IMR-90 (cell line): ENCODE measurements around the gene PCSK2. TPM values are rescaled to one million over a fixed set of nuclear protein-coding genes. Genes with fewer than 3 reads are reported as not detected.

Source experiments
- ATAC-seq: fragments of 200-7000 bp; cut with Tn5 transposase; 2 replicates; pipeline ENCODE4 v1.9.1; 2020; ENCODE audit warnings: low read depth, mild to moderate bottlenecking, moderate library complexity
- BruUV-seq: library from RNA; stranded (reverse); fragments of 400-500 nt; replicated peaks from 2 replicates; lab custom pipeline; 2021; lab: Mats Ljungman, UMichigan
- CTCF ChIA-PET: fragments of 300-600 bp; formaldehyde crosslinking; extraction: SDS; loops from one replicate; lab custom pipeline; 2021; ENCODE audit warnings: antibody characterized with exemption; lab: Yijun Ruan, JAX
- POLR2A ChIA-PET: fragments of 300-600 bp; sonication (Branson Sonifier 250); formaldehyde crosslinking; loops from one replicate; lab custom pipeline; 2022; ENCODE audit warnings: antibody characterized with exemption; ENCODE audit not compliant: unreplicated experiment; lab: Charles Lee
- DNase-seq: peaks from one replicate; pipeline ENCODE4 v3.0.0; 2013
- H2AFZ ChIP-seq: replicated peaks from 2 replicates; pipeline ENCODE3; 2013; ENCODE audit warnings: low read length, mild to moderate bottlenecking; ENCODE audit not compliant: poor library complexity
- H2AK5ac ChIP-seq: 2 replicates; pipeline ENCODE4 v1.6.1; 2013; ENCODE audit warnings: low read depth, low read length, inconsistent platforms
- H2AK9ac ChIP-seq: replicated peaks from 2 replicates; pipeline ENCODE3; 2013; ENCODE audit warnings: mild to moderate bottlenecking, low read depth, low read length, moderate library complexity; ENCODE audit not compliant: poor library complexity
- H2BK120ac ChIP-seq: 2 replicates; pipeline ENCODE4 v1.6.1; 2013; ENCODE audit warnings: low read depth, low read length, inconsistent platforms
- H2BK15ac ChIP-seq: 3 replicates; pipeline ENCODE4 v1.6.1; 2013; ENCODE audit warnings: low read depth, low read length, inconsistent platforms
- H2BK20ac ChIP-seq: 2 replicates; pipeline ENCODE4 v1.6.1; 2013; ENCODE audit warnings: low read depth, mild to moderate bottlenecking, inconsistent platforms, low read length, moderate library complexity
- H2BK5ac ChIP-seq: 2 replicates; pipeline ENCODE4 v1.6.1; 2013; ENCODE audit warnings: mild to moderate bottlenecking, low read depth, low read length, inconsistent platforms; ENCODE audit not compliant: poor library complexity, severe bottlenecking
- H3K14ac ChIP-seq: replicated peaks from 2 replicates; pipeline ENCODE4 v1.6.1; 2013; ENCODE audit warnings: low read depth, low read length, inconsistent platforms
- H3K18ac ChIP-seq: 2 replicates; pipeline ENCODE4 v1.6.1; 2013; ENCODE audit warnings: low read depth, low read length, control low read depth
- H3K23ac ChIP-seq: 2 replicates; pipeline ENCODE4 v1.6.1; 2013; ENCODE audit warnings: low read depth, low read length, inconsistent platforms
- H3K27ac ChIP-seq: 2 replicates; pipeline ENCODE4 v1.5.1; 2013; ENCODE audit warnings: mild to moderate bottlenecking, control low read depth, low read length; ENCODE audit not compliant: insufficient read depth
- H3K27me3 ChIP-seq: 2 replicates; pipeline ENCODE4 v1.6.1; 2013; ENCODE audit warnings: low read length; ENCODE audit not compliant: control insufficient read depth, insufficient read depth
- H3K36me3 ChIP-seq: 2 replicates; pipeline ENCODE4 v1.6.1; 2013; ENCODE audit warnings: low read length, mixed read lengths; ENCODE audit not compliant: control insufficient read depth, insufficient read depth
- H3K4ac ChIP-seq: 2 replicates; pipeline ENCODE4 v1.6.1; 2013; ENCODE audit warnings: low read depth, low read length, inconsistent platforms
- H3K4me1 ChIP-seq: 2 replicates; pipeline ENCODE4 v1.6.1; 2013; ENCODE audit warnings: low read length, mixed read lengths; ENCODE audit not compliant: control insufficient read depth, insufficient read depth
- H3K4me2 ChIP-seq: 2 replicates; pipeline ENCODE4 v1.6.1; 2013; ENCODE audit warnings: low read depth, mild to moderate bottlenecking, control low read depth, low read length, moderate library complexity
- H3K4me3 ChIP-seq: 2 replicates; pipeline ENCODE4 v1.5.1; 2013; ENCODE audit warnings: low read depth, mild to moderate bottlenecking, control low read depth, low read length, moderate library complexity; ENCODE audit not compliant: insufficient read depth
- H3K56ac ChIP-seq: 2 replicates; pipeline ENCODE4 v1.6.1; 2013; ENCODE audit warnings: low read length, inconsistent platforms; ENCODE audit not compliant: insufficient read depth; ENCODE audit errors: extremely low read depth
- H3K79me1 ChIP-seq, 2 experiments: 2 replicates each; pipeline ENCODE4 v1.6.1; 2013; ENCODE audit warnings: low read length in 2 of 2, inconsistent platforms in 1 of 2, low read depth in 1 of 2
- H3K9ac ChIP-seq: 2 replicates; pipeline ENCODE4 v1.6.1; 2013; ENCODE audit warnings: low read depth, low read length, control low read depth
- H3K9me1 ChIP-seq: 2 replicates; pipeline ENCODE4 v1.6.1; 2013; ENCODE audit warnings: low read length, inconsistent platforms; ENCODE audit not compliant: insufficient read depth
- H3K9me3 ChIP-seq: 2 replicates; pipeline ENCODE4 v1.6.1; 2013; ENCODE audit warnings: low read length; ENCODE audit not compliant: control insufficient read depth, insufficient read depth
- H4K20me1 ChIP-seq: 2 replicates; pipeline ENCODE4 v1.6.1; 2013; ENCODE audit warnings: low read length, inconsistent platforms; ENCODE audit not compliant: insufficient read depth
- H4K5ac ChIP-seq: 2 replicates; pipeline ENCODE4 v1.6.1; 2013; ENCODE audit warnings: mild to moderate bottlenecking, low read depth, low read length, control low read depth
- H4K8ac ChIP-seq, 2 experiments: 2 replicates each; pipeline ENCODE4 v1.6.1; 2013; ENCODE audit warnings: low read depth in 2 of 2, low read length in 2 of 2, control low read depth in 1 of 2, inconsistent platforms in 1 of 2
- H4K91ac ChIP-seq: 2 replicates; pipeline ENCODE4 v1.6.1; 2013; ENCODE audit warnings: low read depth, low read length, inconsistent platforms; ENCODE audit not compliant: insufficient read depth
- MAZ ChIP-seq: IDR thresholded peaks from 2 replicates; pipeline ENCODE4 v1.6.1; 2012; ENCODE audit warnings: low read depth, mild to moderate bottlenecking, low read length, improper control_type of control experiment, moderate library complexity, borderline replicate concordance
- RCOR1 ChIP-seq: IDR thresholded peaks from 2 replicates; pipeline ENCODE4 v1.6.1; 2012; ENCODE audit warnings: mild to moderate bottlenecking, low read length, improper control_type of control experiment; ENCODE audit not compliant: insufficient replicate concordance
- RFX5 ChIP-seq: IDR thresholded peaks from 2 replicates; pipeline ENCODE4 v1.8.0; 2012; ENCODE audit warnings: low read depth, mild to moderate bottlenecking, low read length, moderate library complexity
- SMC3 ChIP-seq: fragments of 150-350 bp; IDR thresholded peaks from 2 replicates; pipeline ENCODE4 v1.6.1; 2016; ENCODE audit warnings: low read depth, mild to moderate bottlenecking, antibody characterized with exemption, low read length, moderate library complexity
- WGBS, 2 experiments: methylation state at CpG; one replicate each; pipeline versions ENCODE4 v1.1.5 to v1.1.7; 2013; ENCODE audit warnings: missing lambda C conversion rate in 2 of 2; ENCODE audit not compliant: insufficient read length in 1 of 2; ENCODE audit errors: extremely low coverage in 2 of 2; 5-methylcytosine and 5-hydroxymethylcytosine counted together
- dilution Hi-C: fragments of 300-500 bp; cut with HindIII; formaldehyde crosslinking; loops from one replicate; pipeline ENCODE4 v1.14.3; 2018; ENCODE audit warnings: low sequenced_read_pairs; ENCODE audit not compliant: unreplicated experiment
- in situ Hi-C: fragments of 300-500 bp; cut with MboI; formaldehyde crosslinking; loops from 3 replicates; pipeline ENCODE4 v1.14.3; 2019; ENCODE audit warnings: low sequenced_read_pairs, inconsistent platforms, mixed read lengths
- intact Hi-C: fragments of 100-400 bp; cut with micrococcal nuclease; formaldehyde crosslinking; loops from 2 replicates; pipeline ENCODE4 v1.10.0; 2022
- polyA plus RNA-seq, 3 experiments: library from polyadenylated mRNA; depleted of rRNA; stranded (reverse); fragments of >200 nt; gene quantifications; 2 replicates each; pipeline ENCODE4 v1.2.3, GENCODE V29; 2012; ENCODE audit warnings: low replicate concordance in 1 of 3
- total RNA-seq: library from RNA; depleted of rRNA; stranded (reverse); fragments of >200 nt; gene quantifications from 2 replicates; pipeline ENCODE4 v1.2.3, GENCODE V29; 2012

PCSK2 gene
- total and polyA plus RNA-seq, 2 of the 4 experiments (the other 2 are of a cell fraction): not detected

- H3K4me1 ChIP-seq: no peaks in the 10 kb centered on the region
- intact Hi-C loops (loop anchor here (10.0 kb wide), 1 partner anchor 142 kb away; no protein-coding TSS in a partner anchor), dilution Hi-C loops (no loop called here), in situ Hi-C loops (no loop called here)
- no peaks in the 10 kb centered on the region for H3K36me3 ChIP-seq
- no peak overlapping the region for H4K91ac ChIP-seq
- DNase-seq (no peak), ATAC-seq (no peak)
- no peak overlapping the region for H3K18ac ChIP-seq
- no peaks in the 10 kb centered on the region for H3K9me3 ChIP-seq
- H3K27ac ChIP-seq: no peak overlapping the region
- no peak overlapping the region for H2BK20ac ChIP-seq
- H3K79me1 ChIP-seq: no peaks in the 10 kb centered on the region
- H2AK9ac ChIP-seq: no peak overlapping the region
- H2AK5ac ChIP-seq: no peak overlapping the region
- ChIA-PET POLR2A (no interaction called here), CTCF (interaction anchor here (0.6 to 2.0 kb wide), 5 partner anchors 61 to 480 kb away, joined by 3 to 12 read pairs (median 4); no protein-coding TSS in a partner anchor)
- WGBS, 2 experiments: no CpG with 5 or more reads among the region's 3 CpGs
- no peak overlapping the region for H4K8ac ChIP-seq
- no peak overlapping the region for H3K14ac ChIP-seq
- no peak overlapping the region for H3K9ac ChIP-seq
- H3K56ac ChIP-seq: no peak overlapping the region
- no peak overlapping the region for H2BK5ac ChIP-seq
- H2BK15ac ChIP-seq: no peak overlapping the region
- H3K23ac ChIP-seq: no peak overlapping the region
- H3K9me1 ChIP-seq: no peaks in the 10 kb centered on the region
- H2BK120ac ChIP-seq: no peak overlapping the region
- BruUV-seq: no TSS peak
- peaks cover 2% of the 10 kb centered on the region; the same call in 1 of the 2 replicates for H3K27me3 ChIP-seq
- H3K4me2 ChIP-seq: no peak overlapping the region
- TF ChIP-seq MAZ: no peak
- TF ChIP-seq RCOR1: no peak
- TF ChIP-seq RFX5: no peak
- no peak for TF ChIP-seq SMC3
- no peak overlapping the region for H2AFZ ChIP-seq
- no peak overlapping the region for H4K5ac ChIP-seq
- H4K20me1 ChIP-seq: no peaks in the 10 kb centered on the region
- no peak overlapping the region for H3K4me3 ChIP-seq
- no peak overlapping the region for H3K4ac ChIP-seq
Observed at GRCh38 chr20:17282501-17282900, 55.7 kb downstream of the PCSK2 start.
